SK-N-DZ (cell line): ENCODE measurements around the gene UBE2V1.
"Not testable (repeated sequence)": the region's sequence is repeated elsewhere in the genome, so short reads cannot be mapped to it uniquely, and the experiment has no call there.

ENCODE experiments used
- DNase-seq: peaks from one replicate; pipeline ENCODE4 v3.0.0-alpha.2; 2015; ENCODE audit warnings: low spot score

The UBE2V1 gene

DNA sequence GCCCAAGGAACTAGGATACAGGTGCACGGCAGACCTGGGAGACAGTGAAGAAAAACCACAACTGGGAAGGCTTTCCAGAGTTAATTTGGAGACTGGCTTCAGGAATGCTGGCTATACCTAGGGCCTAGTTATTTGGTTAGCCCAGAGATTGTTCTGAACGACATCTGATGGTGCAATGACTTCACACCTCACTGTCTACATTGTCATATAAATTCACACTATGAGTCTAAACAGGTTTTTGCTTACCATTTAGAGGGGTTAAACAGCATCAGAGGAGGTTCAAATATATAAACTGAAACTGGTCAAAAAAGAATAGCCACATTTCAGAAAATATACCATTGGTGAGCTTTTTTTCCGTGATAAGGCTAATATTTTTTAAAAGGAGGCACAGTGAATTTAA, 16.7 kb downstream of the UBE2V1 start:
- no peak for DNase-seq

GRCh38 chr20:50095476-50096078, 17.4 kb downstream of the UBE2V1 start:
- DNase-seq, result no peak

- no peak for DNase-seq
Observed at GRCh38 chr20:50094522-50094921, 18.4 kb downstream of the UBE2V1 start.

DNA sequence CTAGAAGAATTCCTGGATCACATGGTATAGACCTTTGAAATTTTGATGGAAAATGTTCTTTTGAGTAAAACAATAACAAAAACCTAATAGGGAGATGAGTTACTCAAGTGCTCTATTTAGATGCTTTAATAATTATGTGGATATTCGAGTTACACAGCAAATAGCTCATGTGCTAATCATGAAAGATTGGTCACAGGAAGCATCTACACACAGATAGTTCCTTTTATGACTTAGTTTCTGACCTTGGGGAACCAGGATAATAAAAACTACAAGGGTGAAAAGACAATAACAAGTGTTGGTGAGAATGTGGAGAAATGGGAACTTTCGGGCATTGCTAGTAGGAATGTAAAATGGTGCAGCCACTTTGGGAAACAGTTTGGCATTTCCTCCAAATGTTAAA, 19.7 kb downstream of the UBE2V1 start:
- no peak for DNase-seq

GRCh38 chr20:50092436-50092835, 20.5 kb downstream of the UBE2V1 start:
- no peak for DNase-seq

GRCh38 chr20:50089787-50090177, 23.2 kb downstream of the UBE2V1 start:
- DNase-seq, result no peak

GRCh38 chr20:50089140-50089786, 23.7 kb downstream of the UBE2V1 start:
- no peak for DNase-seq

DNA sequence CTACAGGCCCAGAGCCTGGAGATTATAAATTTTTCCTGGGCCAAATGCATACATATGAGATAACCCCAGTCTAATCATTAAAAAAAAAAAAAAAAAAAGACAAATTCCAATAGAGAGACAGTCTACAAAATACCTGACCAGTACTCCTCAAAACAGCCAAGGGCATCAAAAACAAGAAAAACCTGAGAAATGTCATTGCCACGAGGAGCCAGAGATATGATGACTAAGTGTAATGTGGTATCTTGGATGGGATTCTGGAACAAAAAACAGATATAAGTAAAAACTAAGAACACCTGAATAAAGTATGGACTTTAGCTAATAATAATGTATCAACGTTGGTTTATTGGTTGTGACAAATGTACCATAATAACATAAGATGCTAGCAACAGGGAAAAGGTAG, 24.9 kb downstream of the UBE2V1 start:
- no peak for DNase-seq

- peak; percentile 84 for DNase-seq
Observed at GRCh38 chr20:50085481-50086365, 27.2 kb downstream of the UBE2V1 start.

DNA sequence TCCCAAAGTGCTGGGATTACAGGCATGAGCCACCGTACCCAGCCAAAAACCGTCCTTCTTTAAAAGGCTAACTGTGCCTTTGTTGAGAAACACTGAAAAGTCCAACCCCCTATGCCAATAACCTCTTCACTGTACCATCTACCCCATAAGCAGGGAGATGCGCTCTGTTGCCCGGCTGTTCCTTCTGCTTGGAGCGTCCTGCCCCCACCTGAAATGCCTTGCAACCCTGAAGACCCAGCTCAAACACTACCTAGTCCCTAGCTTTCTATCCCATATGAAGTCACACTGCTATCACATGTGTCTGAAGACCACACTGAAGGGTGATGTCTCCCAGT, 27.8 kb downstream of the UBE2V1 start:
- no peak for DNase-seq

GRCh38 chr20:50083034-50083433, 29.9 kb downstream of the UBE2V1 start:
- DNase-seq, result no peak

DNA sequence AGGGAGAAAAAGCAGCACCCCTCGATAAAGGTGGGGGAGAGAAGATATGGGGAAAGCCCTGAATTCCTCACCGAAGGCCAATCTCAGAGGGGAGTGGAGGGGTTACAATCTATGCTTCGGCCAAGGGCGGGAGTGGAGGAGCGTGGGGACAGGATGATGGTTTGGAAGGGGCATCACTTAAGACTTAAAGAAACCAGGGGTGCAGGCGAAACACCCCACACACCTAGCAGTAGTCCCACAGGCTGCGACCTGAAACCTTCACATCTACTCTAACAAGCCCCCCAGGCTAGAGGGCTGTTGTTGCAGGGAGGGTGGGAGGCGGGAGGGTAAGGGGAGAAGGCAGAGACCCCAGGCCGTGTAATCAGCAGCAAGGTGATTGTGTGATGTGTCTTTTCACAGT, 30.9 kb downstream of the UBE2V1 start:
- not testable (repeated sequence) for DNase-seq

DNA sequence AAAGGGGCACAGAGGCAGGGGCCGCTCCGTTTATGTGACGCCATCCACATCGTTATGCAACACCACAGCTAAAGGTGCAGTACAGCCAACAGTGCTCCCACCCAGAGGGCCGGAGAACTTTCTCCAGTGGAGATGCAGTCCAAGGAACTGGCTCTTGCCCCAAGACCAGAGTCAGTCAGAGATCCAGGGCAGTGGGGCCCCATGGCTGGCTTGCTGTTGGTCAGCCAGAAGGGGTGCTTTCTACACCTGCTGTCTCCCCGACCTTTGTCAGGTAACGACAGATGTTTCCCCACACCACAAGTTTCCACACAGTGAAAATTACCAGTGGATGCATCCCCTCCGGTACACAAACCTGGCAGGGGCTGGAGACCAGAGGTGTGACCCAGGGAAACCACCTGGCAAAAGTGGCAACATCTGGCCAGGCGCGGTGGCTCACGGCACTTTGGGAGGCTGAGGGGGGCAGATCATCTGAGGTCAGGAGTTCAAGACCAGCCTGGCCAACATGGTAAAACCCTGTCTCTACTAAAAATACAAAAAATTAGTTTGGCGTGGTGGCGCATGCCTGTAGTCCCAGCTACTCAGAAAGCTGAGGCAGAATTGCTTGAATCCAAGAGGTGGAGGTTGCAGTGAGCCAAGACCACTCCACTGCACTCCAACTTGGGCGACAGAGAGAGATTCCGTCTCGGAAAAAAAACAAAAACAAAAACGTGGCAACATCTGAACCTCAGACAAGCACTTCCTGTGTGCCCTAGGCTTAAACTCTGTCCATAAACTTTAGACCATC, 34.9 kb downstream of the UBE2V1 start:
- no peak for DNase-seq

DNA sequence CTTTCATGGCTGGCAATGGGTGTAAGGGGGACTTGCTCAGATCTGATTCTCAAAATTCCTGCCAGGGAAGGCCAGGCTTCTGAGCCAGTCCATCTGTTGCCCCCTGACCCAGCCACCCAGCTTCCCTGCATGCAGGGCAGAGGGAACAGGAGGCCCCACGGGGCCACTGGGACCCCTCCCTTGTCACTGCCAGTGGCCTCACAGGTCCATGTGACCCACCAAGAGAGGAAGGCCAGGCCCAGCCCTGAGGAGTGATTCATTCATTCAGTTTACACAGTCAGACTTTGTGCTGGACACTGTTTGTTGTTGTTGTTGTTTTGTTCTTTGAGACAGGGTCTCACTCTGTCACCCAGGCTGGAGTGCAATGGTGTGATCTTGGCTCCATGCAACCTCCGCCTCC, 39.5 kb downstream of the UBE2V1 start:
- DNase-seq, result no peak

GRCh38 chr20:50071039-50071888, 41.7 kb downstream of the UBE2V1 start:
- peak; percentile 89 for DNase-seq

- DNase-seq, result no peak
Observed at GRCh38 chr20:50070361-50070760, 42.6 kb downstream of the UBE2V1 start.

GRCh38 chr20:50068041-50068651, 44.8 kb downstream of the UBE2V1 start:
- DNase-seq, result no peak

DNA sequence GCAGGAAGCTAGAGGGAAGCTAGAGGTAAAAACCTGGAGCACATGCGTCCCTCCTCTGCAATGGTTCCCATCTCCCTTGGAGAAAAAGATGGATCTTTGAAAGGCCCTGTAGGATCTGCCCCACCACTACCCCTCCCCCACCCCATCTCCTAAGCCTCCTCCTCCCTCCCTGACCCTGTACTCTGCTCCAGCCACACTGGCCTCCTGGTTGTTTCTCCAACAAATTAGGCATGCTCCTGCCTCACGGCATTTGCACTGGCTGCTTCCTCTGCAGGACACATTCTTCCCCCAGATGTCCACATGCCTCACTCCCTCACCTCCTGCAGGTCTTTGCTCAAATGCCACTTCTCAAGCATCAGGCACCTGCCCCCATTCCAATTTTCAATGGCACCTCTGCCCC, 45.5 kb downstream of the UBE2V1 start:
- DNase-seq, result no peak

DNA sequence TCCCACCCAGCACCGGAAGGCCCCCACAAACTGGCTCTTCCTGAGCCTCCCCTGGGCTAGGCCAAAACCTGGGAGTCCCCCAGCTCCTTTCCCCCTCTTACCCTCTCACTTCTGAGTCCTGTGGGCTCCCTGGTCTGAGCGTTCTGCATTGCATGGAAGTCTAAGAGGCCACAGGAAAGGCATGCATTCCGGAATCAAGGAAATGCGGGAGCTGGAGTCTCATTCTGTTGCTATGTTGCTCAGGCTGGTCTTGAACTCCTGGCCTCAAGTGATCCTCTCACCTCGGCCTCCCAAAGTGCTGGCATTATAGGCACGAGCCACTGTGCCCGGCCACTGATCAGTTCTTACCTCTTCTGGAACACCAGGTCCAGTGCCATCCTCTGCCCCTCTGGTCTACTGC, 45.9 kb downstream of the UBE2V1 start:
- no peak for DNase-seq

- DNase-seq, result no peak
Observed at GRCh38 chr20:50066161-50066834, 46.7 kb downstream of the UBE2V1 start.
